Esophagus squamous epithelium (tissue), 4 donors: ENCODE results near the gene HK3.

ENCODE experiments used
- POLR2A ChIP-seq, 4 donors: fragments of 450-650 bp; IDR thresholded peaks; one replicate each; pipeline ENCODE4 v1.6.1; 2017; ENCODE audit warnings: antibody characterized with exemption in 4 of 4, mild to moderate bottlenecking in 4 of 4, moderate library complexity in 3 of 4
- TF ChIP-seq, protein P1 (sequence below), 6 experiments: fragments of 450-650 bp in 4 of 6; fragments of 200-600 bp in 2 of 6; sonication (generic) in 2 of 6; IDR thresholded peaks; one replicate each; pipeline ENCODE4 v1.5.1; 2016 to 2019; ENCODE audit warnings: antibody characterized with exemption in 6 of 6, mild to moderate bottlenecking in 4 of 6, moderate library complexity in 4 of 6

DNA sequence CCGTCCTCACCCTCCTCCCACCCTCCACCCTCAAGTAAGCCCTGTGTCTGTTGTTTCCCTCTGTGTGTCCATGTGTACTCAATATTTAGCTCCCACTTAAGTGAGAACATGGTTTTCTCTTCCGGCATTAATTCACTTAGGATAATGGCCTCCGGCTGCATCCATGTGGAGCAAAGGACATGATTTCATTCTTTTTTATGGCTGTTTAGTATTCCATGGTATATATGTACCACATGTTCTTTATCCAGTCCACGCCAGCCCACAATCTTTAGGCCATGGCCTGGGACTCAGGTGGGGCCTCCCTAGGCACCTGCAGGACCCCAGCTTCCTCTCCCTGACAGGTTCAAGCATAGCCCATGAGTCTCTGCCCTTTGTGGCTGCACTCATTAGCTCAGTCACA, 65.9 kb downstream of the HK3 start:
- TF ChIP-seq, protein P1, sequence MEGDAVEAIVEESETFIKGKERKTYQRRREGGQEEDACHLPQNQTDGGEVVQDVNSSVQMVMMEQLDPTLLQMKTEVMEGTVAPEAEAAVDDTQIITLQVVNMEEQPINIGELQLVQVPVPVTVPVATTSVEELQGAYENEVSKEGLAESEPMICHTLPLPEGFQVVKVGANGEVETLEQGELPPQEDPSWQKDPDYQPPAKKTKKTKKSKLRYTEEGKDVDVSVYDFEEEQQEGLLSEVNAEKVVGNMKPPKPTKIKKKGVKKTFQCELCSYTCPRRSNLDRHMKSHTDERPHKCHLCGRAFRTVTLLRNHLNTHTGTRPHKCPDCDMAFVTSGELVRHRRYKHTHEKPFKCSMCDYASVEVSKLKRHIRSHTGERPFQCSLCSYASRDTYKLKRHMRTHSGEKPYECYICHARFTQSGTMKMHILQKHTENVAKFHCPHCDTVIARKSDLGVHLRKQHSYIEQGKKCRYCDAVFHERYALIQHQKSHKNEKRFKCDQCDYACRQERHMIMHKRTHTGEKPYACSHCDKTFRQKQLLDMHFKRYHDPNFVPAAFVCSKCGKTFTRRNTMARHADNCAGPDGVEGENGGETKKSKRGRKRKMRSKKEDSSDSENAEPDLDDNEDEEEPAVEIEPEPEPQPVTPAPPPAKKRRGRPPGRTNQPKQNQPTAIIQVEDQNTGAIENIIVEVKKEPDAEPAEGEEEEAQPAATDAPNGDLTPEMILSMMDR (IDR thresholded peaks at IDR 0.05) = no peak
- no peak for TF ChIP-seq POLR2A (IDR thresholded peaks at IDR 0.05)
